ENCODE data around the gene KANK4. TPM values are rescaled to one million over a fixed set of nuclear protein-coding genes. Genes with fewer than 3 reads are reported as not detected.

KANK4 gene
- total and polyA plus RNA-seq, 5 donors from 2014 or later, result not detected

DNA sequence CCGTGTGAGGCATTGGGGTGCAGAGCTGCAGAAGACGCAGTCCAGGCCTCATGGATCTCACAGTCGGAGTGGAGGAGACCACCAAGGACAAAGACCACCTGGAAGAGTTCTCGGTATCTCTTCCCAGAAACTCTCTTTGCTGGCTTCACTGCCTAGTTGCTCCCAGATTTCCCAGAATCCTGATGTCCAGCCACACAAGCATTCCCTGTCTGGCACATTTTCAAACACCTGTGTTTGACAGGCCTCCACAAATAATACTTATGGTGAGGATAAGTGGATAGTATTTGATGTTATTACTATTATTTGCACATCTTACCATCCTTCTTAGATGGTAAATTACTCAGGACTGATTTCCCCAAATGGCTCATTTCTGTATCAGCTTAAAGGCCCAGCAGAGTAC is 27.7 kb upstream of the KANK4 start:
- no peaks in the 10 kb centered on the region for H3K27me3 ChIP-seq (ENCODE audit: control insufficient read depth, insufficient read depth, low read length)
- DNase-seq (no peak), ATAC-seq (ENCODE audit: low read depth in 2 of 2) (no peak)
- Mint-ChIP-seq H3K27ac (no peak overlapping the region), H3K27me3 (no peaks in the 10 kb centered on the region), H3K4me1 (no peaks in the 10 kb centered on the region), H3K4me3 (no peak overlapping the region), H3K36me3 (no peaks in the 10 kb centered on the region), H3K9me3 (no peaks in the 10 kb centered on the region)
- H3K4me1 ChIP-seq (ENCODE audit: control insufficient read depth, insufficient read depth, low read length, poor library complexity, severe bottlenecking), result no peaks in the 10 kb centered on the region
- H3K36me3 ChIP-seq (ENCODE audit: control insufficient read depth, insufficient read depth, low read length), result no peaks in the 10 kb centered on the region
- H3K4me3 ChIP-seq (ENCODE audit: low read depth, low read length), result no peak overlapping the region
- no peaks in the 10 kb centered on the region for H3K9me3 ChIP-seq (ENCODE audit: control insufficient read depth in 2 of 2, low read length in 2 of 2)
- no peak overlapping the region for H3K27ac ChIP-seq (ENCODE audit: insufficient read depth, low read length, poor library complexity, severe bottlenecking)

DNA sequence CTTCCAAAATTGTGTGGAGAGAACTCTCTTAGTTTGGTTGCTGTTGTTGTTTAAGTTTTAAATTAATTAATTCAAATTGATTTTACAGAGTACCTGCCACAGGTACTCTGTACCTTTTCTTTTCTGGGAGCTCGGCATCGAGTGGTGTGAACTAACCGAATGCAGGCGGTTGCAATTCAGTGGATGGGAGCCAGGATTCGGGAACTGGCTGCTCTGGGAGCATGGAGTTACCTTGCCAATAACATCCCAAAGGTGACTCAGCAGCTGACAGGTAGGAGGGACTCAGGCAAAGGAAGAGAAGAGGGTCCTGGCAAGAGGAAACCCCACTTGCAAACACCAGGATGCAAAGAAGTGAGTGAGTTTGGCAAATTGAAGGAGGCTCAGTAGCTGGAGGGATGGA is 24.7 kb upstream of the KANK4 start:
- no peak for ATAC-seq (ENCODE audit: low read depth in 2 of 2)
- H3K36me3 Mint-ChIP-seq, result no peaks in the 10 kb centered on the region
- no peaks in the 10 kb centered on the region for H3K27me3 Mint-ChIP-seq
- no peaks in the 10 kb centered on the region for H3K27me3 ChIP-seq (ENCODE audit: control insufficient read depth, insufficient read depth, low read length)
- H3K4me3 Mint-ChIP-seq, result peak overlapping the region in 1 of 4 donors; percentile 27
- no peak for DNase-seq
- H3K4me1 ChIP-seq (ENCODE audit: control insufficient read depth, insufficient read depth, low read length, poor library complexity, severe bottlenecking), result no peaks in the 10 kb centered on the region
- H3K27ac Mint-ChIP-seq, result no peak overlapping the region
- no peaks in the 10 kb centered on the region for H3K9me3 ChIP-seq (ENCODE audit: control insufficient read depth in 2 of 2, low read length in 2 of 2)
- H3K36me3 ChIP-seq (ENCODE audit: control insufficient read depth, insufficient read depth, low read length), result no peaks in the 10 kb centered on the region
- H3K4me3 ChIP-seq (ENCODE audit: low read depth, low read length), result no peak overlapping the region
- no peaks in the 10 kb centered on the region for H3K4me1 Mint-ChIP-seq
- no peak overlapping the region for H3K27ac ChIP-seq (ENCODE audit: insufficient read depth, low read length, poor library complexity, severe bottlenecking)
- no peaks in the 10 kb centered on the region for H3K9me3 Mint-ChIP-seq

DNA sequence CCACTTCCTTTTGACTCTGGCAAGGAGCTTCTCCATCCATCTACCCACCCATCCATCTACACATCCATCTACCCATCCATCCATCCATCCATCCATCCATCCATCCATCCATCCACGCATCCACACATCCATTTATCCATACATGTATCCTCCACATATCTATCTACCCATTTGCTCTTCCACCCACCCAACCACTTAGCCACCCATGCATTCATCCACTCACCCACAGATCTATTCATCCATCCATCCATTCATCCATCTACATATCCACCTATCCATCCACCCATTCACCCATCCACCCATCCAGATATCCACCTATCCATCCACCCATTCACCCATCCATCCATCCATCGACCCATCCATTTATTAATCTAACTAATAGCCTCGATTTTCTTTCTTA is 23.0 kb upstream of the KANK4 start:
- ATAC-seq (ENCODE audit: low read depth in 2 of 2) (no peak), DNase-seq (no peak)
- Mint-ChIP-seq H3K36me3 (no peaks in the 10 kb centered on the region), H3K4me1 (no peaks in the 10 kb centered on the region), H3K27me3 (no peaks in the 10 kb centered on the region), H3K4me3 (no peak overlapping the region), H3K27ac (no peak overlapping the region), H3K9me3 (peaks cover 0 to 2% (median 0%) of the 10 kb centered on the region in 7 donors)
- Histone ChIP-seq H3K9me3 (ENCODE audit: control insufficient read depth in 2 of 2, low read length in 2 of 2) (no peaks in the 10 kb centered on the region), H3K27ac (ENCODE audit: insufficient read depth, low read length, poor library complexity, severe bottlenecking) (no peak overlapping the region), H3K27me3 (ENCODE audit: control insufficient read depth, insufficient read depth, low read length) (no peaks in the 10 kb centered on the region), H3K4me3 (ENCODE audit: low read depth, low read length) (no peak overlapping the region), H3K36me3 (ENCODE audit: control insufficient read depth, insufficient read depth, low read length) (no peaks in the 10 kb centered on the region), H3K4me1 (ENCODE audit: control insufficient read depth, insufficient read depth, low read length, poor library complexity, severe bottlenecking) (no peaks in the 10 kb centered on the region)

DNA sequence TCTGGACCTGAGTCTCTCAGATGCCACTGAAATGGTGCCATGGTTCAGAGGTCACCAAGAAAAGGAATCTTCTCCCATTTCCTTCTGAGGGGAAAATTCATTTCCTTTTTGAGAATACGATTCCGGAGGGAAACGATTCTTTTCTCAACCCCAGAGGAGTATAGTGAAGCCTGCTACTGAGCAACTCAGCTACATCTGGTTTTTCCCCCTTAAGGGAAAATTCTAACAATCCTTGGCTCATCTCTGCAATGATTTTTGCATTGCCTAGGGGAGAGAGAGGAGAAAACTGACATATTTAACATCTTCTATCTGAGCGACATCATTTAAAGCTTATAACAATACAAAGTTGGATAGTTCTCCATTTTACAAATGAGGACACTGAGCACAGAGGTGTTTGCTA is 22.4 kb upstream of the KANK4 start:
- H3K27ac ChIP-seq (ENCODE audit: insufficient read depth, low read length, poor library complexity, severe bottlenecking), result no peak overlapping the region
- H3K9me3 Mint-ChIP-seq, result peaks cover 0 to 2% (median 0%) of the 10 kb centered on the region in 7 donors
- no peak overlapping the region for H3K27ac Mint-ChIP-seq
- H3K4me1 Mint-ChIP-seq, result no peaks in the 10 kb centered on the region
- no peaks in the 10 kb centered on the region for H3K36me3 Mint-ChIP-seq
- no peaks in the 10 kb centered on the region for H3K9me3 ChIP-seq (ENCODE audit: control insufficient read depth in 2 of 2, low read length in 2 of 2)
- no peak overlapping the region for H3K4me3 Mint-ChIP-seq
- no peaks in the 10 kb centered on the region for H3K36me3 ChIP-seq (ENCODE audit: control insufficient read depth, insufficient read depth, low read length)
- ATAC-seq (ENCODE audit: low read depth in 2 of 2), result no peak
- H3K27me3 Mint-ChIP-seq, result no peaks in the 10 kb centered on the region
- no peaks in the 10 kb centered on the region for H3K4me1 ChIP-seq (ENCODE audit: control insufficient read depth, insufficient read depth, low read length, poor library complexity, severe bottlenecking)
- H3K27me3 ChIP-seq (ENCODE audit: control insufficient read depth, insufficient read depth, low read length), result no peaks in the 10 kb centered on the region
- H3K4me3 ChIP-seq (ENCODE audit: low read depth, low read length), result no peak overlapping the region
- no peak for DNase-seq

DNA sequence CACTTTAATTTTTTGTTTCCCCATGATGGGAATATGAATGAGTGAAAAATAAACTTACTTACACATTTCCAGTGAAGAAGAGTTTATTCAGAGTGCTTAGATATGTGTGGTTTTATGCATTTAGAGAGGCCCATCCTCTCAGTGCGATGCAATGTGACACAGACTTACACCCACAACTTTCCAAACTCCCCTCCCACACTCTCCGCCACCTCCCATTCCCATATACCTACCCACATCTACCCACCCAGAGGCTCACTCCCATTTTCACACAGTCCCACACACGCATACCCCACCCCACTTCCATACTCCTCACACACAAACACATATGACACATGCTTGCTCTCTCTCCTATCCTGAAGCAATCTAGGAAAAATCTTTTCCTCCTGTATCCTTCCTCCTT is 21.9 kb upstream of the KANK4 start:
- no peak overlapping the region for H3K27ac Mint-ChIP-seq
- H3K4me3 ChIP-seq (ENCODE audit: low read depth, low read length), result no peak overlapping the region
- no peak for ATAC-seq (ENCODE audit: low read depth in 2 of 2)
- no peaks in the 10 kb centered on the region for H3K27me3 Mint-ChIP-seq
- no peaks in the 10 kb centered on the region for H3K36me3 ChIP-seq (ENCODE audit: control insufficient read depth, insufficient read depth, low read length)
- no peaks in the 10 kb centered on the region for H3K4me1 ChIP-seq (ENCODE audit: control insufficient read depth, insufficient read depth, low read length, poor library complexity, severe bottlenecking)
- H3K9me3 ChIP-seq (ENCODE audit: control insufficient read depth in 2 of 2, low read length in 2 of 2), result no peaks in the 10 kb centered on the region
- H3K36me3 Mint-ChIP-seq, result no peaks in the 10 kb centered on the region
- H3K4me3 Mint-ChIP-seq, result no peak overlapping the region
- DNase-seq, result no peak
- H3K27ac ChIP-seq (ENCODE audit: insufficient read depth, low read length, poor library complexity, severe bottlenecking), result no peak overlapping the region
- H3K4me1 Mint-ChIP-seq, result no peaks in the 10 kb centered on the region
- H3K9me3 Mint-ChIP-seq, result peaks cover 0 to 2% (median 0%) of the 10 kb centered on the region in 7 donors
- H3K27me3 ChIP-seq (ENCODE audit: control insufficient read depth, insufficient read depth, low read length), result no peaks in the 10 kb centered on the region

DNA sequence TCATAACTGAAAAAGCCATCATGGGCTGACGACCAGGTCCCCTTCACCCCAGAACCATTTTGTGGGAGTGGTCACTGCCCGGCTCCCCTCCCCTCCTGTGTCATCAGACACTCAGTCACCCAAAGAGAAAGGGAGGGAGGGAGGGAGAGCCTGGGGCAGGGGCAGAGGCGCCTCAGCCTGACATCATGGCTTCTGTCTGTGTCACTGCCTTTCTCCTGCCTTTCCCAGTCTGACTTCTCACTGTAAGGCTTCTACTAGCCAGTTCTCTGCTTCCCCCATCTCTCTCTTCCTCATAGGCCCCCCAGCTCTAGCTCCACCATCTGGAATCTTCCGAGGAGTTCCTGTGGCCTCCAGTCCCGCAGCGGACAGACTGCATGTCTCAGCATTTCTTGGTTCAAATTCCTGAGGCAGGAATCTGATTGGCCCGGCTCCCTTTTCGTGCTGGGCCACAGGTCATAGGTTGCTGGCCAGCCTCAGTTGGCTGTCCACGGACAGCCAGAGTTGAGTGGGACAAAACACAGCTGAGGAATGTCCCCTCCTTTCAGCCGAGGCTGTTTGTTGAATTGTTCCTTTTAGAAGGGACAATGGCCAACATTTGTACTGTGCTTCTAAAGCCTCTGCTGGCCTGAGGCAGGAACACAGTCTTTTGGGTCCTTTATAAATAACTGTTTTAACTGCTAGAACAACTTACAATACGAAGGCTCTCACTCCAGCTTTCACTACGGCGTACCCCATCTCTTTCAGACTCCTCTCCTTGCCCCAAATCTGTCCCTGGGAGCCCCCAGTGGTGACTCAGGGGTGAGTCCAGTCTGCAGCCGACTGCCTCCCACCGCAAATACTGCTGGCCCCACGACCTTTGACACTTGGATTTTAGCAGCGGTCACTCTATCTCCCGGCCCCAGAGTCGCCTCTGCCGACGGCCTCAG is 18.7 kb upstream of the KANK4 start:
- Histone ChIP-seq H3K4me1 (ENCODE audit: control insufficient read depth, insufficient read depth, low read length, poor library complexity, severe bottlenecking) (no peaks in the 10 kb centered on the region), H3K27me3 (ENCODE audit: control insufficient read depth, insufficient read depth, low read length) (no peaks in the 10 kb centered on the region), H3K27ac (ENCODE audit: insufficient read depth, low read length, poor library complexity, severe bottlenecking) (no peak overlapping the region), H3K4me3 (ENCODE audit: low read depth, low read length) (no peak overlapping the region), H3K9me3 (ENCODE audit: control insufficient read depth in 2 of 2, low read length in 2 of 2) (no peaks in the 10 kb centered on the region), H3K36me3 (ENCODE audit: control insufficient read depth, insufficient read depth, low read length) (no peaks in the 10 kb centered on the region)
- Mint-ChIP-seq H3K9me3 (peaks cover 0 to 2% (median 0%) of the 10 kb centered on the region in 7 donors), H3K36me3 (no peaks in the 10 kb centered on the region), H3K4me3 (no peak overlapping the region), H3K4me1 (no peaks in the 10 kb centered on the region), H3K27me3 (no peaks in the 10 kb centered on the region), H3K27ac (no peak overlapping the region)
- DNase-seq (no peak), ATAC-seq (ENCODE audit: low read depth in 2 of 2) (no peak)

DNA sequence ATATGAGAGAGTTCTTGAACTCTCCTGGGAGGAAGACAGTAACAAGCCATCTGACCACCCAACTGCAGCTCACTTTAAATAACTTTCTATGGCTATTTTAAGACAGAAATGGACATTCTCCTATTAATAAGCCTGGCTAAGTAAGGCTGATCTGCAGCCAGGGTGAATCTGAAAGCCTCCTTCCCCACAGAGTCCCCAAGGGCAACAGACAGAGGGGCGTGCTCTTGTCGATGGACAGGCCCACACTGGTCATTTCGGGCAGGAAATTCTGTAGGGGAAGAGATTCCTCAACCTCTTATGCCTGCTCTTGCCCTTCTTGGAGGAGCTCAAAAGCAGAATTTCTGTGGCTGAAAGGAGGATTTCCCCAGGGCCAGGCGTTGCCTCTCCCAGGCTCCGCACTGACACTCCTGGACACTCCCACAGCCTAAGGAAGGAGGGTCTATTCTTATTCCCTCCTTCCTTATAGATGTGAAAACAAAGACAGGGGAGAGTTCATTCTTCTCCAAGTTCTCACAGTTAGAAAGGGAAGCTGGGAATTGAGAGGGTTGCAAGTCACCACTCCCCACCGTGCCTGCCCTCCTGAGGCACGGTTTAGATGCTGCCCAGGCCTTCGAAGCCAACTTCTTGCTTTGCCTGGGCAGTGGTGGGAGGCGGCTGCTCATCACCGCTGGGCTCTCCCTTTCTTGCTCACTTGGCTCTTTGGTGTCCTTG is 17.9 kb upstream of the KANK4 start:
- Mint-ChIP-seq H3K4me1 (no peaks in the 10 kb centered on the region), H3K27me3 (peaks cover 3% of the 10 kb centered on the region), H3K9me3 (peaks cover 0 to 2% (median 0%) of the 10 kb centered on the region in 7 donors), H3K4me3 (no peak overlapping the region), H3K36me3 (no peaks in the 10 kb centered on the region), H3K27ac (no peak overlapping the region)
- Histone ChIP-seq H3K27me3 (ENCODE audit: control insufficient read depth, insufficient read depth, low read length) (no peaks in the 10 kb centered on the region), H3K27ac (ENCODE audit: insufficient read depth, low read length, poor library complexity, severe bottlenecking) (no peak overlapping the region), H3K9me3 (ENCODE audit: control insufficient read depth in 2 of 2, low read length in 2 of 2) (no peaks in the 10 kb centered on the region), H3K36me3 (ENCODE audit: control insufficient read depth, insufficient read depth, low read length) (no peaks in the 10 kb centered on the region), H3K4me3 (ENCODE audit: low read depth, low read length) (no peak overlapping the region), H3K4me1 (ENCODE audit: control insufficient read depth, insufficient read depth, low read length, poor library complexity, severe bottlenecking) (no peaks in the 10 kb centered on the region)
- ATAC-seq (ENCODE audit: low read depth in 2 of 2), result no peak
- no peak for DNase-seq
